H1 (cell line): ENCODE results near the gene CORIN. TPM values are rescaled to one million over a fixed set of nuclear protein-coding genes. Genes with fewer than 3 reads are reported as not detected.

Source experiments
- ASH2L ChIP-seq: fragments of 200-600, 300-600 bp; sonication (generic); IDR thresholded peaks from one replicate; pipeline ENCODE4 v1.7.1; 2017; ENCODE audit warnings: low read length
- CHD1 ChIP-seq: IDR thresholded peaks from 2 replicates; pipeline ENCODE4 v1.6.1; 2012; ENCODE audit warnings: low read depth, low read length, improper control_type of control experiment
- FOSL1 ChIP-seq: IDR thresholded peaks from 2 replicates; pipeline ENCODE4 v1.6.1; 2011; ENCODE audit warnings: mild to moderate bottlenecking, low read depth, low read length, moderate library complexity; ENCODE audit not compliant: insufficient read depth
- polyA plus RNA-seq, 7 experiments: library from polyadenylated mRNA; depleted of rRNA in 3 of 7; stranded (reverse) in 5 of 7; unstranded in 2 of 7; fragments of >200 nt in 5 of 7; fragments of 200-250 nt in 2 of 7; gene quantifications; 1 replicate in 5 of 7; 2 replicates in 1 of 7; 4 replicates in 1 of 7; pipeline versions ENCODE4 v1.2.1 to v1.2.3, GENCODE V29; 2011 to 2013; ENCODE audit warnings: missing spikeins in 2 of 7, mixed read lengths in 2 of 7
- total RNA-seq: library from RNA; stranded (reverse); fragmentation: NEBNext Ultra II Directional; extraction: Animal tissue kit (Norgen Biotek cat#: 25700); gene quantifications from 2 replicates; pipeline ENCODE4 v1.2.1, GENCODE V29; 2021

Gene CORIN
- total and polyA plus RNA-seq, 2 of the 8 experiments (the other 6 are each of a cell fraction or from before 2014, with no cell fraction given): 0.09 to 0.32 TPM

GRCh38 chr4:47561331-47561730 lies 276.5 kb downstream of the CORIN start (continued):
- TF ChIP-seq CHD1 (no peak), FOSL1 (no peak), ASH2L (no peak)
- TF ChIP-seq, all 59 proteins: peak for 0
